Panc1 (cell line): ENCODE measurements around the gene HOXC9.

Experiments
- CTCF ChIP-seq: fragments of 450-650 bp; IDR thresholded peaks from 2 replicates; pipeline ENCODE4 v1.5.1; 2017; ENCODE audit warnings: mild to moderate bottlenecking
- POLR2AphosphoS5 ChIP-seq: IDR thresholded peaks from 2 replicates; pipeline ENCODE4 v1.6.1; 2012; ENCODE audit warnings: mild to moderate bottlenecking, low read depth, low read length, moderate library complexity
- SIN3A ChIP-seq: IDR thresholded peaks from 2 replicates; pipeline ENCODE4 v1.6.1; 2012; ENCODE audit warnings: low read depth, mild to moderate bottlenecking, low read length, moderate library complexity, borderline replicate concordance; ENCODE audit not compliant: insufficient read depth

GRCh38 chr12:53951577-53952334, 48.2 kb upstream of the HOXC9 start:
- TF ChIP-seq CTCF (no peak), SIN3A (no peak), POLR2AphosphoS5 (no peak)
